Spleen (tissue), 11 donors: ENCODE results near the gene ZNF394. TPM values are rescaled to one million over a fixed set of nuclear protein-coding genes. Genes with fewer than 3 reads are reported as not detected.
"Not testable (repeated sequence)": the region's sequence is repeated elsewhere in the genome, so short reads cannot be mapped to it uniquely, and the experiment has no call there.

Experiments
- DNase-seq: peaks from one replicate; pipeline ENCODE4 v3.0.0-alpha.2; 2020
- H3K27ac ChIP-seq, 8 donors: fragments of 200-600 bp; sonication (generic) in 7 of 8; 1 replicate in 4 of 8; 2 replicates in 4 of 8; pipeline versions ENCODE4 v1.5.0 to v1.8.0; 2016 to 2021; ENCODE audit warnings: inconsistent platforms in 4 of 8, mild to moderate bottlenecking in 4 of 8, moderate library complexity in 1 of 8
- H3K27me3 ChIP-seq, 7 donors: fragments of 200-600 bp; sonication (generic) in 6 of 7; replicated peaks in 1 of 7; 1 replicate in 4 of 7; 2 replicates in 3 of 7; pipeline versions ENCODE4 v1.5.0 to v1.8.0; 2016 to 2021; ENCODE audit warnings: inconsistent platforms in 3 of 7, mild to moderate bottlenecking in 1 of 7
- H3K36me3 ChIP-seq, 6 donors: fragments of 200-600 bp; sonication (generic) in 5 of 6; 1 replicate in 4 of 6; 2 replicates in 2 of 6; pipeline versions ENCODE4 v1.5.0 to v1.8.0; 2016 to 2021; ENCODE audit warnings: inconsistent platforms in 2 of 6
- H3K4me1 ChIP-seq, 6 donors: fragments of 200-600 bp; sonication (generic) in 5 of 6; 1 replicate in 3 of 6; 2 replicates in 3 of 6; pipeline versions ENCODE4 v1.5.0 to v1.8.0; 2016 to 2021; ENCODE audit warnings: inconsistent platforms in 3 of 6
- H3K4me3 ChIP-seq, 8 donors: fragments of 200-600 bp; sonication (generic) in 7 of 8; 1 replicate in 4 of 8; 2 replicates in 4 of 8; pipeline versions ENCODE4 v1.5.0 to v1.8.0; 2016 to 2021; ENCODE audit warnings: inconsistent platforms in 4 of 8, mild to moderate bottlenecking in 4 of 8, moderate library complexity in 2 of 8
- H3K9me3 ChIP-seq, 8 donors: fragments of 200-600 bp; sonication (generic) in 7 of 8; 1 replicate in 4 of 8; 2 replicates in 4 of 8; pipeline versions ENCODE4 v1.5.0 to v1.8.0; 2016 to 2021; ENCODE audit warnings: inconsistent platforms in 4 of 8
- CTCF ChIP-seq, 11 experiments: fragments of 200-600 bp in 7 of 11; fragments of 450-650 bp in 4 of 11; sonication (generic) in 4 of 11; IDR thresholded peaks in 8 of 11; conservative IDR thresholded peaks in 3 of 11; 1 replicate in 7 of 11; 2 replicates in 4 of 11; pipeline versions ENCODE4 v1.4.0 to v1.8.0; 2016 to 2021; ENCODE audit warnings: antibody characterized with exemption in 11 of 11, inconsistent platforms in 4 of 11, mild to moderate bottlenecking in 1 of 11
- POLR2A ChIP-seq, 3 donors: fragments of 450-650 bp; IDR thresholded peaks; one replicate each; pipeline ENCODE4 v1.5.1; 2017; ENCODE audit warnings: antibody characterized with exemption in 3 of 3, mild to moderate bottlenecking in 1 of 3
- POLR2AphosphoS5 ChIP-seq, 3 donors: sonication (generic); formaldehyde crosslinking; IDR thresholded peaks; one replicate each; pipeline ENCODE4 v1.5.1; 2017; ENCODE audit warnings: antibody characterized with exemption in 3 of 3
- WGBS, 5 donors: extraction: QIAGEN DNeasy Blood & Tissue Kit in 3 of 5; methylation state at CpG; one replicate each; pipeline versions ENCODE4 v1.1.5 to v1.1.7; 2013 to 2018; 5-methylcytosine and 5-hydroxymethylcytosine counted together
- intact Hi-C: fragments of 100-400 bp; cut with DNase I; formaldehyde crosslinking; loops from one replicate; pipeline ENCODE4 v1.15.0; 2023; ENCODE audit warnings: low total_unique reads
- polyA plus RNA-seq, 3 donors: library from polyadenylated mRNA; stranded (reverse); fragments of 200-250 nt; gene quantifications; one replicate each; pipeline ENCODE4 v1.2.1, GENCODE V29; 2013
- total RNA-seq, 7 donors: library from RNA; depleted of rRNA in 3 of 7; stranded (reverse); fragments of >200 nt in 3 of 7; fragmentation: NEBNext Ultra II Directional in 4 of 7; extraction: Animal tissue kit (Norgen Biotek cat#: 25700) in 4 of 7; gene quantifications; one replicate each; pipeline versions ENCODE4 v1.1.0 to v1.2.1, GENCODE V29; 2016 to 2021
- donor health status: healthy with polysubstance abuse.
- donor health status: DM: no; HTN: no; CAD: no; lungs with moderate emphysema.
- donor health status: DM: no; HTN: no; CAD: no.
- donor health status: Bipolar disorder and iron deficiency.
- donor health status: healthy.
- donor health status: DM: no; HTN: no; CAD: no.
- donor health status: DM: yes; HTN: yes; CAD: no.

ZNF394 gene
- total and polyA plus RNA-seq, 10 donors = 25.8 to 96.2 (median 47.5) TPM

- Histone ChIP-seq H3K27me3 (no peaks in the 10 kb centered on the region), H3K9me3 (no peaks in the 10 kb centered on the region), H3K36me3 (peaks cover 0 to 97% (median 49%) of the 10 kb centered on the region in 6 donors), H3K27ac (no peak overlapping the region), H3K4me3 (no peak overlapping the region), H3K4me1 (peaks cover 0 to 14% (median 0%) of the 10 kb centered on the region in 6 donors)
- WGBS, 5 donors = 86 to 100% (median 88%) methylated on average over 1 of the region's 1 CpG
- no peak for DNase-seq
- TF ChIP-seq CTCF (IDR thresholded peaks at IDR 0.05 in 8 of 11, conservative IDR thresholded peaks at IDR 0.05 in 3 of 11) = no peak
- TF ChIP-seq POLR2A (IDR thresholded peaks at IDR 0.05) = no peak
- no peak for TF ChIP-seq POLR2AphosphoS5 (IDR thresholded peaks at IDR 0.05)
- intact Hi-C loops = no loop called here
Measured at GRCh38 chr7:99514050-99514449, 14.0 kb upstream of the ZNF394 start.

GRCh38 chr7:99505324-99505662 is 5.2 kb upstream of the ZNF394 start:
- Histone ChIP-seq H3K27ac (peak overlapping the region; percentile 77 to 97 (median 96)), H3K4me3 (peak overlapping the region; percentile 60 to 98 (median 84)), H3K9me3 (no peaks in the 10 kb centered on the region), H3K36me3 (peaks cover 0 to 14% (median 0%) of the 10 kb centered on the region in 6 donors), H3K4me1 (peaks cover 27 to 67% (median 48%) of the 10 kb centered on the region in 6 donors), H3K27me3 (no peaks in the 10 kb centered on the region)
- 0 to 10% (median 4%) methylated on average over 7 to 11 of the region's 11 CpGs for WGBS, 5 donors
- TF ChIP-seq CTCF (IDR thresholded peaks at IDR 0.05 in 8 of 11, conservative IDR thresholded peaks at IDR 0.05 in 3 of 11) (no peak), POLR2AphosphoS5 (IDR thresholded peaks at IDR 0.05) (no peak), POLR2A (IDR thresholded peaks at IDR 0.05) (no peak)
- intact Hi-C loops = loop anchor here (5.0 kb wide), 1 partner anchor 47 kb away; the partner anchor contains the start of gene FAM200A
- no peak for DNase-seq

GRCh38 chr7:99504603-99505323 is 4.7 kb upstream of the ZNF394 start, which contains the start of gene ZKSCAN5:
Gene ZKSCAN5, plus strand, starts transcription at chr7:99504662. Its CDS starts 1,383 bp downstream, at chr7:99506045.
- TF ChIP-seq CTCF (IDR thresholded peaks at IDR 0.05 in 8 of 11, conservative IDR thresholded peaks at IDR 0.05 in 3 of 11) (peak in 3 of 11 experiments; percentile 18 to 35 (median 29)), POLR2A (IDR thresholded peaks at IDR 0.05) (peak in 2 of 3 donors; percentile 10 to 37), POLR2AphosphoS5 (IDR thresholded peaks at IDR 0.05) (peak; percentile 82 to 94 (median 83))
- Histone ChIP-seq H3K4me3 (peak within 1 kb of the TSS; percentile 60 to 98 (median 84)), H3K9me3 (no peaks in the 10 kb centered on the region), H3K27ac (peak within 1 kb of the TSS; percentile 77 to 97 (median 96)), H3K27me3 (no peaks in the 10 kb centered on the region), H3K4me1 (peaks cover 27 to 67% (median 48%) of the 10 kb centered on the region in 6 donors), H3K36me3 (peaks cover 0 to 9% (median 0%) of the 10 kb centered on the region in 6 donors)
- DNase-seq = peak; percentile 98
- intact Hi-C loops = loop anchor here (5.0 kb wide), 1 partner anchor 48 kb away; the partner anchor contains the start of gene FAM200A
- WGBS, 5 donors = 0% methylated on average over 23 to 53 of the region's 53 CpGs

GRCh38 chr7:99504281-99504602 is 4.2 kb upstream of the ZNF394 start:
- Histone ChIP-seq H3K27me3 (no peaks in the 10 kb centered on the region), H3K9me3 (no peaks in the 10 kb centered on the region), H3K27ac (peak overlapping the region; percentile 77 to 97 (median 96)), H3K36me3 (peaks cover 0 to 5% (median 0%) of the 10 kb centered on the region in 6 donors), H3K4me3 (peak overlapping the region; percentile 60 to 98 (median 84)), H3K4me1 (peaks cover 27 to 67% (median 49%) of the 10 kb centered on the region in 6 donors)
- DNase-seq = peak; percentile 99
- TF ChIP-seq POLR2AphosphoS5 (IDR thresholded peaks at IDR 0.05) (peak in 2 of 3 donors; percentile 73), CTCF (IDR thresholded peaks at IDR 0.05 in 8 of 11, conservative IDR thresholded peaks at IDR 0.05 in 3 of 11) (no peak), POLR2A (IDR thresholded peaks at IDR 0.05) (peak in 1 of 3 donors; percentile 38)
- intact Hi-C loops = no loop called here
- WGBS, 5 donors = 10 to 21% (median 12%) methylated on average over 6 to 19 of the region's 19 CpGs

- peaks cover 30 to 67% (median 53%) of the 10 kb centered on the region in 6 donors for H3K4me1 ChIP-seq
- intact Hi-C loops, H3K9me3 ChIP-seq, H3K27me3 ChIP-seq, DNase-seq: not testable (repeated sequence)
- peak overlapping the region in 4 of 8 donors; percentile 85 to 99 (median 97) for H3K4me3 ChIP-seq
- 90 to 96% (median 93%) methylated on average over 12 of the region's 12 CpGs for WGBS, 5 donors
- peaks cover 0 to 26% (median 15%) of the 10 kb centered on the region in 6 donors for H3K36me3 ChIP-seq
- peak overlapping the region in 1 of 8 donors; percentile 99 for H3K27ac ChIP-seq
Measured at GRCh38 chr7:99501236-99501635, 1.2 kb upstream of the ZNF394 start.
